HL-60 (cell line): ENCODE measurements around the gene DUSP28.

ENCODE experiments used
- CTCF ChIP-seq: IDR thresholded peaks from one replicate; pipeline ENCODE4 v1.5.1; 2011; ENCODE audit warnings: low read length, control low read depth, inconsistent platforms; ENCODE audit not compliant: insufficient read depth
- GABPA ChIP-seq: IDR thresholded peaks from 2 replicates; pipeline ENCODE4 v1.6.1; 2012; ENCODE audit warnings: low read depth
- REST ChIP-seq: IDR thresholded peaks from 2 replicates; pipeline ENCODE4 v1.6.1; 2012; ENCODE audit warnings: low read depth; ENCODE audit not compliant: insufficient replicate concordance

- no peak for TF ChIP-seq CTCF
- no peak for TF ChIP-seq REST
- TF ChIP-seq GABPA: no peak
Observed at GRCh38 chr2:240576036-240576435, 15.9 kb downstream of the DUSP28 start.
